Measurements from ENCODE around the gene FBXL7. TPM values are rescaled to one million over a fixed set of nuclear protein-coding genes. Genes with fewer than 3 reads are reported as not detected.

Gene FBXL7
- total RNA-seq, 1 donor from 2014 or later = 21.3 TPM

GRCh38 chr5:15753752-15754151 lies 253.8 kb downstream of the FBXL7 start:
- no peak for DNase-seq (ENCODE audit: extremely low spot score, unreplicated experiment)
- H3K27me3 Mint-ChIP-seq = no peaks in the 10 kb centered on the region
- no peak overlapping the region for H3K4me3 Mint-ChIP-seq
- H3K4me1 Mint-ChIP-seq (ENCODE audit: unreplicated experiment) = no peaks in the 10 kb centered on the region
- H3K27ac Mint-ChIP-seq = no peak overlapping the region
- no peaks in the 10 kb centered on the region for H3K9me3 Mint-ChIP-seq
- TF ChIP-seq CTCF (conservative IDR thresholded peaks at IDR 0.05) = no peak
- H3K36me3 Mint-ChIP-seq = no peaks in the 10 kb centered on the region

GRCh38 chr5:15757103-15757502 lies 257.1 kb downstream of the FBXL7 start:
- Mint-ChIP-seq H3K9me3 (no peaks in the 10 kb centered on the region), H3K4me1 (ENCODE audit: unreplicated experiment) (no peaks in the 10 kb centered on the region), H3K27me3 (no peaks in the 10 kb centered on the region), H3K36me3 (no peaks in the 10 kb centered on the region), H3K4me3 (no peak overlapping the region), H3K27ac (no peak overlapping the region)
- no peak for TF ChIP-seq CTCF (conservative IDR thresholded peaks at IDR 0.05)
- no peak for DNase-seq (ENCODE audit: extremely low spot score, unreplicated experiment)

GRCh38 chr5:15757619-15758018 lies 257.6 kb downstream of the FBXL7 start:
- Mint-ChIP-seq H3K4me3 (no peak overlapping the region), H3K4me1 (ENCODE audit: unreplicated experiment) (no peaks in the 10 kb centered on the region), H3K36me3 (no peaks in the 10 kb centered on the region), H3K27ac (no peak overlapping the region), H3K27me3 (no peaks in the 10 kb centered on the region), H3K9me3 (no peaks in the 10 kb centered on the region)
- TF ChIP-seq CTCF (conservative IDR thresholded peaks at IDR 0.05) = no peak
- DNase-seq (ENCODE audit: extremely low spot score, unreplicated experiment) = no peak

DNA sequence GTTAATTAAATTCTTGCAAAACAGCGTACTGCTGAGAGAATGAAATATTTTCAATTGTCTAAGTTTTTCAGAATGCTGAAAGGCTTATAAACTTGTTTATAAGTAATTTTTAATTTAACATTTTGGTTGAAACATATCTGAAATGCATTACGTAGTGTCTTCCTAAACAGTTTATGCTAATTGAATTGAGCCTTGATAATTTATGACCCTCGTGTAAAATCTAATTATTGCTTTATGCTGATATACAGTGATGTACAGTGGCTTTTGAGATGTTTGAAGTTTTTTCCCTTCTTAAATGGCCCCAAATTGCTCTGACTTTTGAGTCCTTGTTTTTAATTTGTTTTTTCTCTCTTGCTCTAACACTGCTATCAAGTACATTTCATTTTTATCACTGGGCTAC lies 262.7 kb downstream of the FBXL7 start:
- H3K27ac Mint-ChIP-seq = no peak overlapping the region
- H3K9me3 Mint-ChIP-seq = no peaks in the 10 kb centered on the region

GRCh38 chr5:15763754-15764153 lies 263.8 kb downstream of the FBXL7 start:
- no peak for TF ChIP-seq CTCF (conservative IDR thresholded peaks at IDR 0.05)
- no peaks in the 10 kb centered on the region for H3K9me3 Mint-ChIP-seq
- H3K36me3 Mint-ChIP-seq = no peaks in the 10 kb centered on the region
- H3K4me3 Mint-ChIP-seq = no peak overlapping the region
- no peaks in the 10 kb centered on the region for H3K27me3 Mint-ChIP-seq
- no peaks in the 10 kb centered on the region for H3K4me1 Mint-ChIP-seq (ENCODE audit: unreplicated experiment)
- no peak overlapping the region for H3K27ac Mint-ChIP-seq
- no peak for DNase-seq (ENCODE audit: extremely low spot score, unreplicated experiment)

More for the DNA sequence above, 262.7 kb downstream of the FBXL7 start:
- DNase-seq (ENCODE audit: extremely low spot score, unreplicated experiment) = no peak
- no peaks in the 10 kb centered on the region for H3K4me1 Mint-ChIP-seq (ENCODE audit: unreplicated experiment)
- no peaks in the 10 kb centered on the region for H3K27me3 Mint-ChIP-seq
- no peaks in the 10 kb centered on the region for H3K36me3 Mint-ChIP-seq
- TF ChIP-seq CTCF (conservative IDR thresholded peaks at IDR 0.05) = no peak
- no peak overlapping the region for H3K4me3 Mint-ChIP-seq

GRCh38 chr5:15768936-15769335 lies 269.0 kb downstream of the FBXL7 start:
- Mint-ChIP-seq H3K4me1 (ENCODE audit: unreplicated experiment) (no peaks in the 10 kb centered on the region), H3K27ac (no peak overlapping the region), H3K27me3 (no peaks in the 10 kb centered on the region), H3K9me3 (no peaks in the 10 kb centered on the region), H3K4me3 (no peak overlapping the region), H3K36me3 (no peaks in the 10 kb centered on the region)
- no peak for DNase-seq (ENCODE audit: extremely low spot score, unreplicated experiment)
- TF ChIP-seq CTCF (conservative IDR thresholded peaks at IDR 0.05) = no peak
